IMR-90 (cell line): ENCODE results near the gene CSN1S1.
"Not testable (repeated sequence)": the region's sequence is repeated elsewhere in the genome, so short reads cannot be mapped to it uniquely, and the experiment has no call there.

Experiments
- CTCF ChIP-seq: conservative IDR thresholded peaks from 2 replicates; pipeline ENCODE4 v1.5.1; 2012; ENCODE audit warnings: mild to moderate bottlenecking, low read depth, low read length, improper control_type of control experiment
- POLR2A ChIP-seq: IDR thresholded peaks from 2 replicates; pipeline ENCODE4 v1.6.1; 2012; ENCODE audit warnings: mild to moderate bottlenecking, low read depth, low read length
- RCOR1 ChIP-seq: IDR thresholded peaks from 2 replicates; pipeline ENCODE4 v1.6.1; 2012; ENCODE audit warnings: mild to moderate bottlenecking, low read length, improper control_type of control experiment; ENCODE audit not compliant: insufficient replicate concordance
- USF2 ChIP-seq: fragments of 150-350 bp; IDR thresholded peaks from 2 replicates; pipeline ENCODE4 v1.6.1; 2017; ENCODE audit warnings: mild to moderate bottlenecking, antibody characterized with exemption, low read length, low read depth

- not testable (repeated sequence) for TF ChIP-seq CTCF, USF2, POLR2A, RCOR1
Observed at GRCh38 chr4:69923782-69924410, 7.0 kb upstream of the CSN1S1 start.
